Measurements from ENCODE around the gene AGPS.
A peak's percentile ranks its signal among the peaks of the same experiment; 100 is the strongest.

The AGPS gene

DNA sequence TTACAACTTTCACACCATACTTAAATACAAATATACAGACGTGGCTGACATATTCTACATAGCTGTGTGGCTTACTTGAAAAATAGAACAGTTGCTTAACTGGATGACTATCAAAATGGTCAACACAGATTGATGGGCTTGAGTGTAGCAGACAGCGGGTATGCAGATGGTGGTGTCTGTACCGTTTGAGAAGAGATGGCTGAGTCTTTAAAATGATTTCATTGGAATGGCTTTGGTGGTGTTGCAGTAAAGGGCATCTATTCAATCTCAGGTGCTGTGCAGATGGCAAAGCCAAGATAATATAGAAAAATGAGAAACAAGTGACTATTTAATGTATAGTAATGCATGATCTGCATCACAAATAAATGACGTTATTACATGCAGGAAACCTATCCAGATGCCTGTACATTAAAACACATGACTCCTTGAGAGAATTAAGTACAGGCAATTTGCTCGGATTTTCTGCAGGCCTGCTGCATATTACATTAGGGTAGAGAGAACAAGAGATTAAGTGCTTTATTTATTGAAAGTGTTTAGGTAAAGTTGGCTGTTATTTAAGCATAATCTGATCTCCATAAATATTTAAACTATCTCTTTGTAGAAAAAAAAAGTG, 68.5 kb downstream of the AGPS start:
- no peak overlapping the region for H3K4me3 ChIP-seq (ENCODE audit: low read depth in 1 of 2, low read length in 2 of 2)
- H3K27me3 ChIP-seq (ENCODE audit: insufficient read depth, low read length, poor library complexity) = no peaks in the 10 kb centered on the region
- H3K4me1 ChIP-seq (ENCODE audit: insufficient read depth, low read length) = no peaks in the 10 kb centered on the region
- no peak for TF ChIP-seq EZH2 (IDR thresholded peaks at IDR 0.05; ENCODE audit: borderline replicate concordance, low read depth, low read length, severe bottlenecking)
- TF ChIP-seq, protein P1, sequence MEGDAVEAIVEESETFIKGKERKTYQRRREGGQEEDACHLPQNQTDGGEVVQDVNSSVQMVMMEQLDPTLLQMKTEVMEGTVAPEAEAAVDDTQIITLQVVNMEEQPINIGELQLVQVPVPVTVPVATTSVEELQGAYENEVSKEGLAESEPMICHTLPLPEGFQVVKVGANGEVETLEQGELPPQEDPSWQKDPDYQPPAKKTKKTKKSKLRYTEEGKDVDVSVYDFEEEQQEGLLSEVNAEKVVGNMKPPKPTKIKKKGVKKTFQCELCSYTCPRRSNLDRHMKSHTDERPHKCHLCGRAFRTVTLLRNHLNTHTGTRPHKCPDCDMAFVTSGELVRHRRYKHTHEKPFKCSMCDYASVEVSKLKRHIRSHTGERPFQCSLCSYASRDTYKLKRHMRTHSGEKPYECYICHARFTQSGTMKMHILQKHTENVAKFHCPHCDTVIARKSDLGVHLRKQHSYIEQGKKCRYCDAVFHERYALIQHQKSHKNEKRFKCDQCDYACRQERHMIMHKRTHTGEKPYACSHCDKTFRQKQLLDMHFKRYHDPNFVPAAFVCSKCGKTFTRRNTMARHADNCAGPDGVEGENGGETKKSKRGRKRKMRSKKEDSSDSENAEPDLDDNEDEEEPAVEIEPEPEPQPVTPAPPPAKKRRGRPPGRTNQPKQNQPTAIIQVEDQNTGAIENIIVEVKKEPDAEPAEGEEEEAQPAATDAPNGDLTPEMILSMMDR (IDR thresholded peaks at IDR 0.05; ENCODE audit: borderline replicate concordance, extremely low read depth, low read length, poor library complexity, severe bottlenecking) = no peak
- H3K36me3 ChIP-seq (ENCODE audit: insufficient read depth, low read length) = peaks cover 44% of the 10 kb centered on the region
- H3K79me2 ChIP-seq (ENCODE audit: insufficient read depth, low read length) = no peaks in the 10 kb centered on the region
- no peak overlapping the region for H3K27ac ChIP-seq (ENCODE audit: low read length)
- ATAC-seq (ENCODE audit: insufficient read depth, low read depth) = no peak
- no peak overlapping the region for H3K4me2 ChIP-seq (ENCODE audit: insufficient read depth, low read length)
- H2AFZ ChIP-seq (ENCODE audit: low read depth, low read length) = no peak overlapping the region
- DNase-seq = no peak
- no peaks in the 10 kb centered on the region for H4K20me1 ChIP-seq (ENCODE audit: insufficient read depth, low read length)
- H3K9ac ChIP-seq (ENCODE audit: low read depth, low read length) = no peak overlapping the region
- peaks cover 9% of the 10 kb centered on the region for H3K9me3 ChIP-seq (ENCODE audit: insufficient read depth, low read length, severe bottlenecking)

DNA sequence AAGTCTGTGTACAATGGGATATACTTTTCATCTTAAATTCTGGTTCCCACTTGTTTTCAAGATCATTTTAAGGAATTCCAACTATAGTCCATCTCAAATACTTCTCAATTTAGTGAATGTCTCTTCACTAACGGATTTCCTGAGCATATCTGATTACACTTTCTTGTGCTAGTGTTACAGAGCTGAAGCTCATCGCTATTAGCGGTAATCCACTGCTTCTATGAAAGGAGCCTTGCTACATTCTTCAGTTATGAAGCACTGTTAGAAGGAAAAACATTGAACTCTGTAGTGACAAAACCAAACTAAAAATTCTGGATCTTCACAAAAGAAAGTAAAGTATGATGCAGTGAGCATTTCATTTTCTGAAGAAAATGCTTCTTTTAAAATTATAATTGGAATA, 72.0 kb downstream of the AGPS start:
- Histone ChIP-seq H4K20me1 (ENCODE audit: insufficient read depth, low read length) (no peaks in the 10 kb centered on the region), H3K4me3 (ENCODE audit: low read depth in 1 of 2, low read length in 2 of 2) (no peak overlapping the region), H3K79me2 (ENCODE audit: insufficient read depth, low read length) (no peaks in the 10 kb centered on the region), H3K9me3 (ENCODE audit: insufficient read depth, low read length, severe bottlenecking) (peaks cover 14% of the 10 kb centered on the region), H3K4me2 (ENCODE audit: insufficient read depth, low read length) (no peak overlapping the region), H3K27ac (ENCODE audit: low read length) (no peak overlapping the region), H3K27me3 (ENCODE audit: insufficient read depth, low read length, poor library complexity) (no peaks in the 10 kb centered on the region), H3K36me3 (ENCODE audit: insufficient read depth, low read length) (peaks cover 58% of the 10 kb centered on the region), H3K4me1 (ENCODE audit: insufficient read depth, low read length) (no peaks in the 10 kb centered on the region), H2AFZ (ENCODE audit: low read depth, low read length) (no peak overlapping the region), H3K9ac (ENCODE audit: low read depth, low read length) (no peak overlapping the region)
- no peak for ATAC-seq (ENCODE audit: insufficient read depth, low read depth)
- TF ChIP-seq, protein P1 (IDR thresholded peaks at IDR 0.05; ENCODE audit: borderline replicate concordance, extremely low read depth, low read length, poor library complexity, severe bottlenecking) = no peak
- TF ChIP-seq EZH2 (IDR thresholded peaks at IDR 0.05; ENCODE audit: borderline replicate concordance, low read depth, low read length, severe bottlenecking) = no peak
- no peak for DNase-seq

DNA sequence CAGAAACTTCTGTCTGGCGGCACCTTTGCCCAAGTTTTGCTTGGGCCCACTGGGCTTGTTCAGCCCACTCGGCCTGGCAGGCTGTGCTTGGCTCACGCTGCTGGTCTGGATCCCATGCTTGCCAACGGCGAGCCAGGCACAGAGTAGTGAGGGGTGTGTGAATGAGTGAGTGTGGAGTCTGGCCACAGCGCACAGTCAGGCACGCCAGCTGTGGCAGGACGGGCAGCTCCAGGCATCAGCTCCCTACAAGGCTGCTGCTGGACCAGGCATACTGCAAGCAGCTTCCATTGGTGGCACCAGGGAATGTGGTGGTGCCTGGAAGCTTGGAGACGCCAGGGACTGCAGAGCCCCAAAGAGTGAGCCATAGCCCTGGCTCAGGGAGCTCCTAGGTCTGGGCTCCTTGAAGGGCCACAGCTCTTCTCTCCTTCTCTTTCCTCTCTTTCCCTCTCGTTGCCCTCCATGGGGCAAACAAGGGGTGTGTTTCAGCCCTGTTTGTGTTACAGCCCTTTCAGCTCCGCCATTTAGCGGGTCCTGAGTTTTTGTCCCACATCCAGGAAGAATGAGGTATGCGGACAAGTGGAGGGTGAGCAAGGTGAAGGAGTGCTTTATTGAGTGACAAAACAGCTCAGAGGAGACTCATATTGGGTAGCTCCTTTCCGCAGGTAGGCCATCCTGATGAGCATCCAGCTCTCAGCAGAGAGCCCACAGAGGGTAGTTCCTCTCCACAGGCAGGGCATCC, 73.0 kb downstream of the AGPS start:
- no peak for TF ChIP-seq EZH2 (IDR thresholded peaks at IDR 0.05; ENCODE audit: borderline replicate concordance, low read depth, low read length, severe bottlenecking)
- TF ChIP-seq, protein P1 (IDR thresholded peaks at IDR 0.05; ENCODE audit: borderline replicate concordance, extremely low read depth, low read length, poor library complexity, severe bottlenecking) = no peak
- no peak for DNase-seq
- Histone ChIP-seq H3K27ac (ENCODE audit: low read length) (no peak overlapping the region), H3K4me2 (ENCODE audit: insufficient read depth, low read length) (no peak overlapping the region), H3K27me3 (ENCODE audit: insufficient read depth, low read length, poor library complexity) (no peaks in the 10 kb centered on the region), H3K4me1 (ENCODE audit: insufficient read depth, low read length) (no peaks in the 10 kb centered on the region), H3K9ac (ENCODE audit: low read depth, low read length) (no peak overlapping the region), H2AFZ (ENCODE audit: low read depth, low read length) (no peak overlapping the region), H3K79me2 (ENCODE audit: insufficient read depth, low read length) (no peaks in the 10 kb centered on the region), H3K4me3 (ENCODE audit: low read depth in 1 of 2, low read length in 2 of 2) (0 out of 4 replicates have a peak overlapping the region, but pooled peaks of 1 of the 2 experiments have one; percentile 31), H3K36me3 (ENCODE audit: insufficient read depth, low read length) (peaks cover 63% of the 10 kb centered on the region), H4K20me1 (ENCODE audit: insufficient read depth, low read length) (no peaks in the 10 kb centered on the region), H3K9me3 (ENCODE audit: insufficient read depth, low read length, severe bottlenecking) (peaks cover 14% of the 10 kb centered on the region)
- no peak for ATAC-seq (ENCODE audit: insufficient read depth, low read depth)

Measured in DND-41 (cell line).